C4-2B (cell line): ENCODE data around the gene FHOD3.

Source experiments
- H3K27ac ChIP-seq: fragments of 450-650 bp; 2 replicates; pipeline ENCODE4 v1.5.1; 2017
- ZFX ChIP-seq: fragments of 450-650 bp; IDR thresholded peaks from 2 replicates; pipeline ENCODE4 v1.6.1; 2017
- TF ChIP-seq, protein P1 (sequence below): fragments of 450-650 bp; conservative IDR thresholded peaks from 2 replicates; pipeline ENCODE4 v1.5.1; 2017; ENCODE audit warnings: mild to moderate bottlenecking

FHOD3 gene

DNA sequence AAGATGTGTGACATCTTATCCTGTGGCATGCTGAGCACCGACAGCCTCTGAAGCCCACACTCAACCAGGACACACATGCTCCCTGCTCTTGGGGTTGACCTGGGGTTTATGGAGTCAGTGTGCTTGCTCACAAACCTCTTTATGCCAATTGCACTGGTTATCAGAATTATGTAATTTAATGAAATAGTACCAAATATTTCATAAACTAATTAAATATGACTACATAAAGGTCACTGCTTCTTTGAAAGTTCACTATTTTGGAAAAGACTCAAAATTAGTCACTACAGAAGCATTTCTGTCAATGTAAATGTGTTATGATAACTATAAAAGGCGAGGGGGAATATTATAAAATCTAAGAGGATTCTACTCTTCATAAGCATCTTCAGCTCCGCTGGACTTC lies 76.7 kb downstream of the FHOD3 start:
- no peak for TF ChIP-seq ZFX
- TF ChIP-seq, protein P1, sequence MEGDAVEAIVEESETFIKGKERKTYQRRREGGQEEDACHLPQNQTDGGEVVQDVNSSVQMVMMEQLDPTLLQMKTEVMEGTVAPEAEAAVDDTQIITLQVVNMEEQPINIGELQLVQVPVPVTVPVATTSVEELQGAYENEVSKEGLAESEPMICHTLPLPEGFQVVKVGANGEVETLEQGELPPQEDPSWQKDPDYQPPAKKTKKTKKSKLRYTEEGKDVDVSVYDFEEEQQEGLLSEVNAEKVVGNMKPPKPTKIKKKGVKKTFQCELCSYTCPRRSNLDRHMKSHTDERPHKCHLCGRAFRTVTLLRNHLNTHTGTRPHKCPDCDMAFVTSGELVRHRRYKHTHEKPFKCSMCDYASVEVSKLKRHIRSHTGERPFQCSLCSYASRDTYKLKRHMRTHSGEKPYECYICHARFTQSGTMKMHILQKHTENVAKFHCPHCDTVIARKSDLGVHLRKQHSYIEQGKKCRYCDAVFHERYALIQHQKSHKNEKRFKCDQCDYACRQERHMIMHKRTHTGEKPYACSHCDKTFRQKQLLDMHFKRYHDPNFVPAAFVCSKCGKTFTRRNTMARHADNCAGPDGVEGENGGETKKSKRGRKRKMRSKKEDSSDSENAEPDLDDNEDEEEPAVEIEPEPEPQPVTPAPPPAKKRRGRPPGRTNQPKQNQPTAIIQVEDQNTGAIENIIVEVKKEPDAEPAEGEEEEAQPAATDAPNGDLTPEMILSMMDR, result no peak
- no peak overlapping the region for H3K27ac ChIP-seq

DNA sequence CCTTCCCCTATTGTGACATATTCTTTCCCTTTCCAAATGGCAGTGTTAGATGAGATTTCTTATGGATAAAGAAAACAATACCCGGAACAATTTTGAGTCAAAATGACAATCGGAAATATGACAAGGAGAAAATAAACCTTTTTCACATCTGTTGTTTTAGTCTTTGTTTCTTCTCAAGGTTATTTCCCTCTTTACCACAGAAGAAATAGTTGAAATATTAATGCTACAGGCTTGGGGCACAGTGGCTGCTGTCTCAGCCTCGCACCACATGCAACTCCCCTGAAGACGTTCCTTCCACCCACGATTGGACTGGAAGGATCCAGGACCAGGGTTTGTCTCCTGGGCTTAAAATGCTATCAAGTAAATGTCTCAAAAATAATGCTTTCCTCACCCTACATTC lies 77.6 kb downstream of the FHOD3 start:
- TF ChIP-seq, protein P1, result no peak
- no peak for TF ChIP-seq ZFX
- H3K27ac ChIP-seq, result no peak overlapping the region

DNA sequence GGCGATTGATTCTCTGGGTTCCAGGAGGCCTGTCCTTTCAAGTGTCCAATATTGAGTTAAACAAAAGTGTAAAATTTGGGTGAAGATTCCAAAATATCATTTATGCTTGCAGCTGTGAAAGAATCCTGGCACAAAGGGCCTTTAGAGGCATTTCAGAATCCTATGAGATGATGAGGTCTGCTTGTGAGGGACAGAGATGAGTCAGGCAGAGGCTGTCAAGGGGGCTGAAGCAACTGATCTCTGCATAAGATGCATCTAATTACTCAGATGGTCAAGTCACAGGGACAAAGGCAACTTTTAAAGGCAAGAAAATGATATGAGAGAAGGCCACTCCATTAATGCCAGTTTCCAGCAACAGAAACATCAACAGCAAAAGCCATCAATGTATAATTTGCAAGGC lies 78.8 kb downstream of the FHOD3 start:
- TF ChIP-seq, protein P1, result no peak
- no peak for TF ChIP-seq ZFX
- H3K27ac ChIP-seq, result no peak overlapping the region

DNA sequence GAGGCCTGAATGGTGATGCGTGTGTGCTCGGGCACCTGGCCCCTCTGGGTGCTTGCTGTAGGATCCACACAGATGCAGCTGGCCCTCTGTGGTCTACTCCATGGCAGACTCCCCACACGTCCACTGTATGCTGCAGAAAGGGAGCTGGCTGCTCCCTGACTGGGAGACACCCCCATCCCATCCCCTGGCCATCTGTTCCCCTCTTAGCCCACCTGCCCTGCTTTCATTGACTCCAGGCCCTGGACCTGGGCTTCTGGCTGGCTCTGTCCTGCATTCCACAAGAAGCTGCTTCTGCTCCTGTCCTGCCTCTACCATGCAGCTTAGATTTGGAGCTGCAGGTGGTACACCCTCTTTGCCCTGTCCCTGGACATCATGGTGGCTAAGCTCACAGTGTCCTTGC lies 80.1 kb downstream of the FHOD3 start:
- no peak overlapping the region for H3K27ac ChIP-seq
- TF ChIP-seq, protein P1, result no peak
- no peak for TF ChIP-seq ZFX

DNA sequence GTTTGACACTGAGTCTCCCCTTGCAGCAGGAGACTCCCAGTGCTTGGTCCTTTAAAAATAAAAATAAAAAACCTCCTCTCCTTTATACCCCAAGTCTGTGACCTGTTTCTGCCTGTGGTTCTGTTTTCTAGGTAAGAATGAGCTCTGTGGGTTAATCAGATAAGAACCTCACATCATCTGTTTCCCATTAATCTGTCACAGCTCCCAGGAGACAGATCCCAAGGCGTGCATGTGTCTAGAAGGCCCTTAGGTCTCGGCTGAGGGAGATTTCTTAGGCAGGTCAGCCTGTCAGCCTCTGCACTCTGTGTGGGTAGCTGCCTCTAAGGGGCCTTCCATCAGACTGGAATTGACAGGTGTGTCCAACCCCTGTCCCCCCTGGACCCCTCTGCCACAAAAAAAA lies 80.7 kb downstream of the FHOD3 start:
- no peak overlapping the region for H3K27ac ChIP-seq
- TF ChIP-seq, protein P1, result no peak
- no peak for TF ChIP-seq ZFX

DNA sequence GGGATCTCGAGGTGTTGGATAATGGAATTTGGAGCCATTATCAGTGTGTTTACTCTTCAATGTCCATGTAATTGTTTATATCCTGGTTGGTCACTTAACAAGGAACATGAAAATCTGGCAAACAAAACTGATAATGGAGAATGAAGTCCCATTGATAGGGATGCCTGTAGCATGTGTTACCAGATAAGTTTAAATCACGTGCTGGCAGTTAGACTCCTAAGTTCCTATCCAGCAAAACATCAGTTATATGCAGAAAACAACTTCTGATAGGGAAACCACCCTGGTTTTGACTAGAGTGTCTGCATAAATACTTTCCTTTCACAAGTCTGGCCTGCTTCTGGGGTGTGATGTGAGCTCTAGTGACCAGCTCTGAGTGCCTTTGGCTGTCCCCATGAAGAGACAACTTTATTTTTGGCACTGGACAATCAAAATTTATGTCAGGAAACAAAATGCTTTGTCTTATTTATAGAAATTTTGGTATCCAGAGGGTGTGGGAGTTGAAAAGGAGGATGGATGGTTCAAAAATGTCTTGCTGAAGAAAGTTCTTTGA lies 82.0 kb downstream of the FHOD3 start:
- H3K27ac ChIP-seq, result no peak overlapping the region
- no peak for TF ChIP-seq ZFX
- TF ChIP-seq, protein P1, result no peak

DNA sequence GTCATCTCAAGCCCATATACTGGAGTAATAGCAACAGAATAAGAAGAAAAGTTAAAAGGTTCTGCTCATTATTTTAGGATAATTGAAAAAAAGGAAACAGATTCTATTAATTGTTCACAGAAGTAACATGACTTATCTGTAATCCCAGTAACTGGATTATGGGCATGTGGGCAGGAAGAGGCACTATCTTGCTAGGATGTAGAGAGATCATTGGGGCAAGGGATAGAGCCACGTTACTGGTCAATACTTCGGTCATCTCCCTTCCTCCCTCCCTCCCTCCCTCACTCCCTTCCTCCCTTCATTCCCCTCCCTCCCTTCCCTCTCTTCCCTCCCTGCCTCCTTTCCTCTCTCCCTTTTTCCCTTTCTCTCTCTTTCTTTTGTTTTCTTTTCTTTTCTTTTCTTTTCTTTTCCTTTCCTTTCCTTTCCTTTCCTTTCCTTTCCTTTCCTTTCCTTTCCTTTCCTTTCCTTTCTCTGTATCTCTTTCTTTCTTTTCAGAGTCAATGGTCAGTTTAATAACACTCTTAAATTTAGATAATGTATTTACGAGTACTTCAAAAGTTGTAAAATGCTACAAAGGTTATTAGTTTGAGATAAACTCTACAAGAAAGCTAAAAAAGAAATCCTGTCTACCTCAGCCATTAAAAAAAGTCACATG lies 82.8 kb downstream of the FHOD3 start:
- TF ChIP-seq, protein P1, result no peak
- TF ChIP-seq ZFX, result no peak
- H3K27ac ChIP-seq, result no peak overlapping the region
